GM19193 (cell line): Measurements from ENCODE around the gene MCHR1.

ENCODE experiments used
- POLR2A ChIP-seq: IDR thresholded peaks from 4 replicates; pipeline ENCODE4 v1.6.1; 2011; ENCODE audit not compliant: insufficient read depth, insufficient read length; ENCODE audit errors: extremely low read depth

The MCHR1 gene

GRCh38 chr22:40651057-40651456, 28.2 kb upstream of the MCHR1 start:
- TF ChIP-seq POLR2A: no peak

GRCh38 chr22:40651563-40652501, 27.5 kb upstream of the MCHR1 start:
- TF ChIP-seq POLR2A: no peak

GRCh38 chr22:40653361-40653760, 25.9 kb upstream of the MCHR1 start:
- no peak for TF ChIP-seq POLR2A

GRCh38 chr22:40654522-40655167, 24.6 kb upstream of the MCHR1 start:
- no peak for TF ChIP-seq POLR2A

GRCh38 chr22:40659166-40659565, 20.1 kb upstream of the MCHR1 start:
- no peak for TF ChIP-seq POLR2A

GRCh38 chr22:40660730-40661129, 18.6 kb upstream of the MCHR1 start:
- no peak for TF ChIP-seq POLR2A

GRCh38 chr22:40661671-40662070, 17.6 kb upstream of the MCHR1 start:
- no peak for TF ChIP-seq POLR2A

GRCh38 chr22:40665312-40665711, 14.0 kb upstream of the MCHR1 start:
- no peak for TF ChIP-seq POLR2A

GRCh38 chr22:40666151-40666848, 13.0 kb upstream of the MCHR1 start:
- no peak for TF ChIP-seq POLR2A

- no peak for TF ChIP-seq POLR2A
These were observed 10.5 kb upstream of the MCHR1 start for GRCh38 chr22:40668611-40669411.

- TF ChIP-seq POLR2A: no peak
These were observed 9.2 kb upstream of the MCHR1 start for GRCh38 chr22:40670058-40670457.

GRCh38 chr22:40671369-40671768, 7.9 kb upstream of the MCHR1 start:
- no peak for TF ChIP-seq POLR2A

GRCh38 chr22:40671796-40672360, 7.4 kb upstream of the MCHR1 start:
- TF ChIP-seq POLR2A: no peak

GRCh38 chr22:40673017-40673416, 6.3 kb upstream of the MCHR1 start:
- no peak for TF ChIP-seq POLR2A
